Skeletal muscle tissue (tissue), 4 donors: ENCODE results near the gene MATN3. TPM values are rescaled to one million over a fixed set of nuclear protein-coding genes. Genes with fewer than 3 reads are reported as not detected.

ENCODE experiments used
- H3K27ac ChIP-seq: one replicate; pipeline ENCODE4 v1.7.0; 2013; ENCODE audit warnings: mild to moderate bottlenecking, low read depth, low read length, inconsistent platforms
- H3K27me3 ChIP-seq, 3 donors: one replicate each; pipeline ENCODE4 v1.7.0; 2013; ENCODE audit warnings: low read length in 3 of 3; ENCODE audit not compliant: control insufficient read depth in 3 of 3, insufficient read depth in 3 of 3
- H3K36me3 ChIP-seq, 3 donors: one replicate each; pipeline ENCODE4 v1.7.0; 2013; ENCODE audit warnings: low read length in 3 of 3; ENCODE audit not compliant: control insufficient read depth in 3 of 3, insufficient read depth in 3 of 3
- H3K4me1 ChIP-seq, 3 donors: one replicate each; pipeline ENCODE4 v1.7.0; 2013; ENCODE audit warnings: low read length in 3 of 3, mild to moderate bottlenecking in 3 of 3; ENCODE audit not compliant: control insufficient read depth in 3 of 3, insufficient read depth in 3 of 3
- H3K4me3 ChIP-seq, 3 donors: one replicate each; pipeline ENCODE4 v1.7.0; 2013; ENCODE audit warnings: low read length in 3 of 3
- H3K9ac ChIP-seq, 3 donors: one replicate each; pipeline ENCODE4 v1.7.0; 2013; ENCODE audit warnings: low read length in 3 of 3, mild to moderate bottlenecking in 3 of 3, moderate library complexity in 2 of 3, low read depth in 1 of 3
- H3K9me3 ChIP-seq, 3 donors: one replicate each; pipeline ENCODE4 v1.7.0; 2013; ENCODE audit warnings: low read length in 3 of 3; ENCODE audit not compliant: control insufficient read depth in 3 of 3
- total RNA-seq: library from RNA; depleted of rRNA; stranded (reverse); fragments of >200 nt; gene quantifications from one replicate; pipeline ENCODE4 v1.2.3, GENCODE V29; 2014
- donor health status: Osteomylitis.

Gene MATN3
- total RNA-seq, 1 donor from 2014 or later = 0.52 TPM

GRCh38 chr2:19989342-19989666 is 23.2 kb downstream of the MATN3 start:
- Histone ChIP-seq H3K27ac (peak overlapping the region; percentile 20), H3K4me3 (peak overlapping the region; percentile 86 to 92 (median 90)), H3K36me3 (peaks cover 0 to 3% (median 0%) of the 10 kb centered on the region in 3 donors), H3K27me3 (peaks cover 0 to 4% (median 0%) of the 10 kb centered on the region in 3 donors), H3K4me1 (peaks cover 9 to 15% (median 11%) of the 10 kb centered on the region in 3 donors), H3K9me3 (no peaks in the 10 kb centered on the region), H3K9ac (peak overlapping the region in 2 of 3 donors; percentile 66 to 78)

- Histone ChIP-seq H3K4me1 (peaks cover 9 to 15% (median 11%) of the 10 kb centered on the region in 3 donors), H3K9ac (no peak overlapping the region), H3K4me3 (no peak overlapping the region), H3K27me3 (peaks cover 0 to 4% (median 0%) of the 10 kb centered on the region in 3 donors), H3K9me3 (no peaks in the 10 kb centered on the region), H3K27ac (no peak overlapping the region), H3K36me3 (peaks cover 0 to 3% (median 0%) of the 10 kb centered on the region in 3 donors)
Measured at GRCh38 chr2:19988600-19988999, 23.9 kb downstream of the MATN3 start.

- no peak overlapping the region for H3K4me3 ChIP-seq
- H3K9me3 ChIP-seq = no peaks in the 10 kb centered on the region
- H3K27ac ChIP-seq = no peak overlapping the region
- H3K36me3 ChIP-seq = peaks cover 0 to 3% (median 0%) of the 10 kb centered on the region in 3 donors
- peaks cover 0 to 4% (median 0%) of the 10 kb centered on the region in 3 donors for H3K27me3 ChIP-seq
- peaks cover 9 to 15% (median 11%) of the 10 kb centered on the region in 3 donors for H3K4me1 ChIP-seq
- H3K9ac ChIP-seq = no peak overlapping the region
Measured at GRCh38 chr2:19987936-19988335, 24.5 kb downstream of the MATN3 start.

GRCh38 chr2:19982268-19982667 is 30.2 kb downstream of the MATN3 start:
- Histone ChIP-seq H3K36me3 (peaks cover 0 to 11% (median 8%) of the 10 kb centered on the region in 3 donors), H3K27me3 (no peaks in the 10 kb centered on the region), H3K27ac (no peak overlapping the region), H3K9me3 (no peaks in the 10 kb centered on the region), H3K4me3 (no peak overlapping the region), H3K9ac (no peak overlapping the region), H3K4me1 (no peaks in the 10 kb centered on the region)

- Histone ChIP-seq H3K4me1 (no peaks in the 10 kb centered on the region), H3K36me3 (peaks cover 0 to 18% (median 11%) of the 10 kb centered on the region in 3 donors), H3K9ac (no peak overlapping the region), H3K4me3 (no peak overlapping the region), H3K27me3 (no peaks in the 10 kb centered on the region), H3K27ac (no peak overlapping the region), H3K9me3 (no peaks in the 10 kb centered on the region)
Measured at GRCh38 chr2:19979932-19980331, 32.5 kb downstream of the MATN3 start.

- Histone ChIP-seq H3K4me1 (no peaks in the 10 kb centered on the region), H3K27ac (no peak overlapping the region), H3K9ac (no peak overlapping the region), H3K36me3 (peaks cover 2 to 14% (median 13%) of the 10 kb centered on the region in 3 donors), H3K4me3 (no peak overlapping the region), H3K27me3 (no peaks in the 10 kb centered on the region), H3K9me3 (no peaks in the 10 kb centered on the region)
Measured at GRCh38 chr2:19973466-19973865, 39.0 kb downstream of the MATN3 start.

GRCh38 chr2:19971691-19972090 is 40.8 kb downstream of the MATN3 start:
- Histone ChIP-seq H3K4me3 (no peak overlapping the region), H3K9me3 (no peaks in the 10 kb centered on the region), H3K9ac (no peak overlapping the region), H3K27ac (no peak overlapping the region), H3K36me3 (peaks cover 2 to 7% (median 6%) of the 10 kb centered on the region in 3 donors), H3K27me3 (no peaks in the 10 kb centered on the region), H3K4me1 (no peaks in the 10 kb centered on the region)

GRCh38 chr2:19963386-19963785 is 49.1 kb downstream of the MATN3 start:
- H3K27ac ChIP-seq = no peak overlapping the region
- H3K27me3 ChIP-seq = no peaks in the 10 kb centered on the region
- H3K9ac ChIP-seq = no peak overlapping the region
- peaks cover 0 to 8% (median 0%) of the 10 kb centered on the region in 3 donors for H3K36me3 ChIP-seq
- H3K9me3 ChIP-seq = no peaks in the 10 kb centered on the region
- H3K4me1 ChIP-seq = no peaks in the 10 kb centered on the region
- H3K4me3 ChIP-seq = no peak overlapping the region

GRCh38 chr2:19955544-19956422 is 56.7 kb downstream of the MATN3 start:
- no peak overlapping the region for H3K27ac ChIP-seq
- H3K9ac ChIP-seq = no peak overlapping the region
- H3K4me3 ChIP-seq = no peak overlapping the region
- no peaks in the 10 kb centered on the region for H3K27me3 ChIP-seq
- no peaks in the 10 kb centered on the region for H3K36me3 ChIP-seq
- H3K9me3 ChIP-seq = no peaks in the 10 kb centered on the region
- no peaks in the 10 kb centered on the region for H3K4me1 ChIP-seq

- Histone ChIP-seq H3K27me3 (no peaks in the 10 kb centered on the region), H3K4me3 (no peak overlapping the region), H3K9me3 (no peaks in the 10 kb centered on the region), H3K27ac (no peak overlapping the region), H3K4me1 (no peaks in the 10 kb centered on the region), H3K36me3 (no peaks in the 10 kb centered on the region), H3K9ac (no peak overlapping the region)
Measured at GRCh38 chr2:19949071-19949470, 63.4 kb downstream of the MATN3 start.
